T-cell (primary cell): ENCODE results near the gene LAGE3. TPM values are rescaled to one million over a fixed set of nuclear protein-coding genes. Genes with fewer than 3 reads are reported as not detected.
A peak's percentile ranks its signal among the peaks of the same experiment; 100 is the strongest.

ENCODE experiments used
- ATAC-seq, 4 experiments: fragments of 200-7000 bp in 3 of 4; fragments of 150-1000 bp in 1 of 4; cut with Tn5 transposase; replicated peaks in 1 of 4; 1 replicate in 3 of 4; 2 replicates in 1 of 4; pipeline ENCODE4 v1.10.0; 2021; ENCODE audit warnings: moderate library complexity in 3 of 4, mild to moderate bottlenecking in 2 of 4, moderate number of reproducible peaks in 1 of 4
- CTCF ChIA-PET, 2 donors: fragments of 300-600 bp; sonication (Branson Sonifier 250); formaldehyde crosslinking; loops; one replicate each; lab custom pipeline; 2022; ENCODE audit warnings: antibody characterized with exemption in 2 of 2; lab: Charles Lee
- POLR2A ChIA-PET, 2 donors: fragments of 300-600 bp; sonication (Branson Sonifier 250); formaldehyde crosslinking; loops; one replicate each; lab custom pipeline; 2022; ENCODE audit warnings: antibody characterized with exemption in 2 of 2; lab: Charles Lee
- DNase-seq, 35 experiments: peaks; one replicate each; pipeline versions ENCODE4 v3.0.0 to v3.0.0-alpha.2; 2013 to 2023
- H3K27ac ChIP-seq: one replicate; pipeline ENCODE4 v1.5.1; 2013; ENCODE audit warnings: low read length
- H3K27me3 ChIP-seq, 2 experiments: replicated peaks in 1 of 2; 1 replicate in 1 of 2; 2 replicates in 1 of 2; pipeline versions ENCODE4 v1.6.1 to v1.7.0; 2013; ENCODE audit warnings: low read length in 1 of 2, mixed read lengths in 1 of 2; ENCODE audit not compliant: control insufficient read depth in 2 of 2, insufficient read depth in 2 of 2; ENCODE audit errors: extremely low read depth in 1 of 2
- H3K36me3 ChIP-seq, 2 donors: 1 replicate in 1 of 2; 2 replicates in 1 of 2; pipeline versions ENCODE4 v1.6.1 to v1.7.0; 2013; ENCODE audit warnings: low read length in 1 of 2; ENCODE audit not compliant: control insufficient read depth in 2 of 2, insufficient read depth in 1 of 2; ENCODE audit errors: extremely low read depth in 1 of 2
- H3K4me1 ChIP-seq, 2 experiments: 1 replicate in 1 of 2; 2 replicates in 1 of 2; pipeline versions ENCODE4 v1.6.1 to v1.7.0; 2013; ENCODE audit warnings: low read length in 2 of 2, mixed read lengths in 1 of 2; ENCODE audit not compliant: insufficient read depth in 2 of 2, control insufficient read depth in 1 of 2; ENCODE audit errors: extremely low read depth in 1 of 2
- H3K4me3 ChIP-seq, 2 donors: 1 replicate in 1 of 2; 2 replicates in 1 of 2; pipeline versions ENCODE4 v1.5.1 to v1.7.0; 2013; ENCODE audit warnings: mild to moderate bottlenecking in 2 of 2, low read length in 1 of 2, moderate library complexity in 1 of 2; ENCODE audit not compliant: control insufficient read depth in 1 of 2; ENCODE audit errors: extremely low read depth in 1 of 2
- H3K9me3 ChIP-seq: 2 replicates; pipeline ENCODE4 v1.7.0; 2013
- H3K27ac Mint-ChIP-seq, 2 donors: one replicate each; pipeline ENCODE4 v1.8.0; 2020 to 2021; ENCODE audit warnings: mild to moderate bottlenecking in 2 of 2, mixed read lengths in 2 of 2
- H3K27me3 Mint-ChIP-seq, 2 donors: one replicate each; pipeline ENCODE4 v1.8.0; 2021 to 2022; ENCODE audit warnings: mixed read lengths in 2 of 2
- H3K36me3 Mint-ChIP-seq: one replicate; pipeline ENCODE4 v1.8.0; 2021; ENCODE audit warnings: mixed read lengths
- H3K4me1 Mint-ChIP-seq, 3 donors: one replicate each; pipeline ENCODE4 v1.8.0; 2020 to 2022; ENCODE audit warnings: mixed read lengths in 3 of 3, mild to moderate bottlenecking in 1 of 3
- H3K4me3 Mint-ChIP-seq, 3 donors: one replicate each; pipeline ENCODE4 v1.8.0; 2020 to 2022; ENCODE audit warnings: mild to moderate bottlenecking in 3 of 3, mixed read lengths in 3 of 3, moderate library complexity in 3 of 3
- H3K9me3 Mint-ChIP-seq, 3 donors: one replicate each; pipeline ENCODE4 v1.8.0; 2020 to 2022; ENCODE audit warnings: mixed read lengths in 3 of 3
- WGBS: methylation state at CpG from one replicate; pipeline ENCODE4 v1.1.5; 2013; ENCODE audit warnings: missing lambda C conversion rate; ENCODE audit not compliant: insufficient coverage; 5-methylcytosine and 5-hydroxymethylcytosine counted together
- total RNA-seq, 35 experiments: library from RNA in 6 of 35; stranded (reverse) in 6 of 35; fragments of 120-200 nt in 1 of 35; gene quantifications; one replicate each; pipeline versions ENCODE4 v1.2.1 to v1.2.4 and lab custom pipeline; 2013 to 2026

LAGE3 gene
- total RNA-seq, 5 donors from 2014 or later (not counting 1 experiment from before 2014, with no cell fraction given) = 12.7 to 25.4 (median 23.5) TPM

- ChIA-PET POLR2A (no interaction called here), CTCF (no interaction called here)
- H3K4me3 ChIP-seq = no peak overlapping the region
- Mint-ChIP-seq H3K4me3 (no peak overlapping the region), H3K27me3 (no peaks in the 10 kb centered on the region), H3K9me3 (no peaks in the 10 kb centered on the region), H3K4me1 (peaks cover 7 to 20% (median 10%) of the 10 kb centered on the region in 3 donors), H3K36me3 (peaks cover 6% of the 10 kb centered on the region), H3K27ac (no peak overlapping the region)
- H3K27me3 ChIP-seq = no peaks in the 10 kb centered on the region
- peaks cover 0 to 12% of the 10 kb centered on the region in 2 experiments for H3K4me1 ChIP-seq
- H3K9me3 ChIP-seq = no peaks in the 10 kb centered on the region
- peaks cover 9 to 42% of the 10 kb centered on the region in 2 donors for H3K36me3 ChIP-seq
- DNase-seq (no peak), ATAC-seq (no peak)
- 98% methylated on average over 7 of the region's 36 CpGs for WGBS
- no peak overlapping the region for H3K27ac ChIP-seq
Measured at GRCh38 chrX:154463611-154464220, 15.4 kb downstream of the LAGE3 start.

GRCh38 chrX:154462396-154462795, 16.7 kb downstream of the LAGE3 start:
- peaks cover 6% of the 10 kb centered on the region for H3K36me3 Mint-ChIP-seq
- no peaks in the 10 kb centered on the region for H3K9me3 Mint-ChIP-seq
- Histone ChIP-seq H3K27ac (no peak overlapping the region), H3K4me1 (peaks cover 0 to 14% of the 10 kb centered on the region in 2 experiments), H3K4me3 (no peak overlapping the region), H3K27me3 (no peaks in the 10 kb centered on the region), H3K9me3 (no peaks in the 10 kb centered on the region), H3K36me3 (peaks cover 9 to 30% of the 10 kb centered on the region in 2 donors)
- WGBS = 92% methylated on average over 4 of the region's 8 CpGs
- H3K27me3 Mint-ChIP-seq = no peaks in the 10 kb centered on the region
- H3K4me1 Mint-ChIP-seq = peaks cover 7 to 21% (median 11%) of the 10 kb centered on the region in 3 donors
- ATAC-seq (no peak), DNase-seq (no peak)
- POLR2A ChIA-PET = no interaction called here
- H3K4me3 Mint-ChIP-seq = no peak overlapping the region
- CTCF ChIA-PET = no interaction called here
- no peak overlapping the region for H3K27ac Mint-ChIP-seq

- CTCF ChIA-PET = interaction anchor here in 1 of 2 donors (0.5 kb wide), 1 partner anchor 371 kb away, joined by 5 read pairs; no protein-coding TSS in a partner anchor
Measured at GRCh38 chrX:154460326-154460725, 18.8 kb downstream of the LAGE3 start.

GRCh38 chrX:154459832-154460231, 19.2 kb downstream of the LAGE3 start:
- ATAC-seq = no peak
- H3K36me3 ChIP-seq = peaks cover 3 to 15% of the 10 kb centered on the region in 2 donors
- Mint-ChIP-seq H3K36me3 (peaks cover 6% of the 10 kb centered on the region), H3K4me3 (peak overlapping the region; percentile 36 to 75 (median 43)), H3K4me1 (peaks cover 7 to 25% (median 14%) of the 10 kb centered on the region in 3 donors), H3K27ac (no peak overlapping the region), H3K9me3 (no peaks in the 10 kb centered on the region), H3K27me3 (no peaks in the 10 kb centered on the region)
- H3K27me3 ChIP-seq = no peaks in the 10 kb centered on the region
- no peak for DNase-seq
- no peak overlapping the region for H3K27ac ChIP-seq
- POLR2A ChIA-PET = no interaction called here
- no peak overlapping the region for H3K4me3 ChIP-seq
- WGBS = 60% methylated on average over 2 of the region's 14 CpGs
- CTCF ChIA-PET = interaction anchor here in 1 of 2 donors (0.7 kb wide), 1 partner anchor 510 kb away, joined by 3 read pairs; no protein-coding TSS in a partner anchor
- peaks cover 0 to 18% of the 10 kb centered on the region in 2 experiments for H3K4me1 ChIP-seq
- H3K9me3 ChIP-seq = no peaks in the 10 kb centered on the region

More at GRCh38 chrX:154460326-154460725, 18.8 kb downstream of the LAGE3 start:
- H3K4me1 ChIP-seq = peaks cover 0 to 18% of the 10 kb centered on the region in 2 experiments
- Mint-ChIP-seq H3K9me3 (no peaks in the 10 kb centered on the region), H3K36me3 (peaks cover 6% of the 10 kb centered on the region), H3K27me3 (no peaks in the 10 kb centered on the region), H3K4me3 (peak overlapping the region; percentile 36 to 75 (median 43)), H3K27ac (no peak overlapping the region), H3K4me1 (peaks cover 7 to 25% (median 14%) of the 10 kb centered on the region in 3 donors)
- 97% methylated on average over 18 of the region's 26 CpGs for WGBS
- H3K27ac ChIP-seq = no peak overlapping the region
- H3K4me3 ChIP-seq = no peak overlapping the region
- no peaks in the 10 kb centered on the region for H3K9me3 ChIP-seq
- POLR2A ChIA-PET = no interaction called here
- H3K36me3 ChIP-seq = peaks cover 3 to 16% of the 10 kb centered on the region in 2 donors
- no peaks in the 10 kb centered on the region for H3K27me3 ChIP-seq
- DNase-seq = no peak
- ATAC-seq = no peak

- no peaks in the 10 kb centered on the region for H3K9me3 Mint-ChIP-seq
- peaks cover 7 to 25% (median 14%) of the 10 kb centered on the region in 3 donors for H3K4me1 Mint-ChIP-seq
- ChIA-PET CTCF (interaction anchor here (0.6 to 0.7 kb wide), 2 partner anchors 17 to 511 kb away, joined by 3 to 4 read pairs; no protein-coding TSS in a partner anchor), POLR2A (no interaction called here)
- ATAC-seq (peak in 2 of 4 experiments; percentile 28 to 36), DNase-seq (peak in 2 of 35 experiments; percentile 17 to 31)
- Histone ChIP-seq H3K36me3 (peaks cover 3 to 11% of the 10 kb centered on the region in 2 donors), H3K27me3 (no peaks in the 10 kb centered on the region), H3K27ac (no peak overlapping the region), H3K4me1 (peaks cover 0 to 18% of the 10 kb centered on the region in 2 experiments), H3K9me3 (no peaks in the 10 kb centered on the region), H3K4me3 (peak overlapping the region; percentile 60 to 62)
- peak overlapping the region; percentile 75 to 82 (median 77) for H3K4me3 Mint-ChIP-seq
- H3K27ac Mint-ChIP-seq = peak overlapping the region; percentile 46 to 83
- H3K27me3 Mint-ChIP-seq = peaks cover 0 to 5% of the 10 kb centered on the region in 2 donors
- H3K36me3 Mint-ChIP-seq = peaks cover 6% of the 10 kb centered on the region
- 47% methylated on average over 3 of the region's 15 CpGs for WGBS
Measured at GRCh38 chrX:154458954-154459778, 19.9 kb downstream of the LAGE3 start.
